Subcutaneous abdominal adipose tissue (tissue), 5 donors: ENCODE results near the gene TGFBR3.

Experiments
- H3K27ac ChIP-seq: one replicate; pipeline ENCODE4 v1.7.0; 2013; ENCODE audit warnings: low read depth, mild to moderate bottlenecking, inconsistent platforms, low read length, moderate library complexity
- H3K27me3 ChIP-seq, 5 donors: one replicate each; pipeline ENCODE4 v1.7.0; 2013; ENCODE audit warnings: low read length in 5 of 5, inconsistent platforms in 1 of 5; ENCODE audit not compliant: control insufficient read depth in 5 of 5, insufficient read depth in 4 of 5
- H3K36me3 ChIP-seq, 5 donors: one replicate each; pipeline ENCODE4 v1.7.0; 2013; ENCODE audit warnings: low read length in 5 of 5; ENCODE audit not compliant: control insufficient read depth in 5 of 5, insufficient read depth in 5 of 5
- H3K4me1 ChIP-seq, 5 donors: one replicate each; pipeline ENCODE4 v1.7.0; 2013; ENCODE audit warnings: low read length in 5 of 5, mild to moderate bottlenecking in 3 of 5, moderate library complexity in 1 of 5; ENCODE audit not compliant: control insufficient read depth in 5 of 5, insufficient read depth in 5 of 5
- H3K4me3 ChIP-seq, 5 donors: one replicate each; pipeline ENCODE4 v1.7.0; 2013; ENCODE audit warnings: low read length in 5 of 5, low read depth in 1 of 5
- H3K9ac ChIP-seq, 5 donors: one replicate each; pipeline ENCODE4 v1.7.0; 2013; ENCODE audit warnings: low read length in 5 of 5, mild to moderate bottlenecking in 4 of 5, moderate library complexity in 3 of 5
- H3K9me3 ChIP-seq, 5 donors: one replicate each; pipeline ENCODE4 v1.7.0; 2013; ENCODE audit warnings: low read length in 5 of 5; ENCODE audit not compliant: control insufficient read depth in 5 of 5
- donor health status: healthy.
- donor health status: healthy.
- donor health status: healthy.
- donor health status: healthy.
- donor health status: healthy.

Gene TGFBR3

GRCh38 chr1:91901231-91901630 is 15.3 kb upstream of the TGFBR3 start:
- Histone ChIP-seq H3K4me1 (peaks cover 0 to 10% (median 0%) of the 10 kb centered on the region in 5 donors), H3K36me3 (no peaks in the 10 kb centered on the region), H3K9ac (no peak overlapping the region), H3K9me3 (no peaks in the 10 kb centered on the region), H3K27me3 (no peaks in the 10 kb centered on the region), H3K27ac (no peak overlapping the region), H3K4me3 (no peak overlapping the region)

GRCh38 chr1:91900562-91900961 is 14.6 kb upstream of the TGFBR3 start:
- no peaks in the 10 kb centered on the region for H3K36me3 ChIP-seq
- H3K9me3 ChIP-seq: no peaks in the 10 kb centered on the region
- no peak overlapping the region for H3K4me3 ChIP-seq
- no peak overlapping the region for H3K27ac ChIP-seq
- H3K9ac ChIP-seq: no peak overlapping the region
- no peaks in the 10 kb centered on the region for H3K27me3 ChIP-seq
- peaks cover 0 to 10% (median 0%) of the 10 kb centered on the region in 5 donors for H3K4me1 ChIP-seq

- Histone ChIP-seq H3K27me3 (no peaks in the 10 kb centered on the region), H3K9me3 (no peaks in the 10 kb centered on the region), H3K9ac (no peak overlapping the region), H3K27ac (no peak overlapping the region), H3K4me1 (peaks cover 0 to 8% (median 3%) of the 10 kb centered on the region in 5 donors), H3K36me3 (no peaks in the 10 kb centered on the region), H3K4me3 (no peak overlapping the region)
Measured at GRCh38 chr1:91897016-91897415, 11.1 kb upstream of the TGFBR3 start.

- Histone ChIP-seq H3K4me1 (peaks cover 0 to 13% (median 10%) of the 10 kb centered on the region in 5 donors), H3K9ac (no peak overlapping the region), H3K9me3 (no peaks in the 10 kb centered on the region), H3K27ac (no peak overlapping the region), H3K4me3 (no peak overlapping the region), H3K36me3 (no peaks in the 10 kb centered on the region), H3K27me3 (no peaks in the 10 kb centered on the region)
Measured at GRCh38 chr1:91895832-91896556, 10.0 kb upstream of the TGFBR3 start.

- no peak overlapping the region for H3K27ac ChIP-seq
- H3K4me1 ChIP-seq: peaks cover 0 to 14% (median 13%) of the 10 kb centered on the region in 5 donors
- no peaks in the 10 kb centered on the region for H3K9me3 ChIP-seq
- H3K36me3 ChIP-seq: no peaks in the 10 kb centered on the region
- H3K4me3 ChIP-seq: no peak overlapping the region
- no peak overlapping the region for H3K9ac ChIP-seq
- H3K27me3 ChIP-seq: no peaks in the 10 kb centered on the region
Measured at GRCh38 chr1:91894036-91894761, 8.2 kb upstream of the TGFBR3 start.

- peak overlapping the region; percentile 64 for H3K27ac ChIP-seq
Measured at GRCh38 chr1:91891969-91892368, 6.0 kb upstream of the TGFBR3 start.

GRCh38 chr1:91891454-91891853 is 5.5 kb upstream of the TGFBR3 start:
- H3K9me3 ChIP-seq: no peaks in the 10 kb centered on the region
- H3K4me3 ChIP-seq: no peak overlapping the region
- H3K36me3 ChIP-seq: no peaks in the 10 kb centered on the region
- H3K4me1 ChIP-seq: peaks cover 2 to 20% (median 19%) of the 10 kb centered on the region in 5 donors
- H3K27me3 ChIP-seq: no peaks in the 10 kb centered on the region
- H3K9ac ChIP-seq: no peak overlapping the region
- peak overlapping the region; percentile 64 for H3K27ac ChIP-seq

More at GRCh38 chr1:91891969-91892368, 6.0 kb upstream of the TGFBR3 start:
- H3K27me3 ChIP-seq: no peaks in the 10 kb centered on the region
- no peaks in the 10 kb centered on the region for H3K36me3 ChIP-seq
- no peaks in the 10 kb centered on the region for H3K9me3 ChIP-seq
- H3K4me1 ChIP-seq: peaks cover 0 to 15% (median 14%) of the 10 kb centered on the region in 5 donors
- H3K9ac ChIP-seq: no peak overlapping the region
- H3K4me3 ChIP-seq: no peak overlapping the region

- Histone ChIP-seq H3K36me3 (no peaks in the 10 kb centered on the region), H3K27ac (no peak overlapping the region), H3K4me3 (no peak overlapping the region), H3K9me3 (no peaks in the 10 kb centered on the region), H3K4me1 (peaks cover 2 to 30% (median 22%) of the 10 kb centered on the region in 5 donors), H3K27me3 (no peaks in the 10 kb centered on the region), H3K9ac (no peak overlapping the region)
Measured at GRCh38 chr1:91889717-91890459, 3.9 kb upstream of the TGFBR3 start.

GRCh38 chr1:91885213-91885715 is 687 bp downstream of the TGFBR3 start:
- H3K36me3 ChIP-seq: no peaks in the 10 kb centered on the region
- H3K4me3 ChIP-seq: peak overlapping the region; percentile 83 to 99 (median 96)
- H3K4me1 ChIP-seq: peaks cover 4 to 53% (median 41%) of the 10 kb centered on the region in 5 donors
- H3K9ac ChIP-seq: peak overlapping the region; percentile 77 to 87 (median 85)
- H3K27ac ChIP-seq: peak overlapping the region; percentile 91
- no peaks in the 10 kb centered on the region for H3K9me3 ChIP-seq
- H3K27me3 ChIP-seq: no peaks in the 10 kb centered on the region
